Activated CD4-positive, CD25-positive, alpha-beta regulatory T cell treated with anti-CD3 and anti-CD28 coated beads, Interleukin-2, amount 50 U/mL, for 72 hours (primary cell): Measurements from ENCODE around the gene EDAR.

Experiments used
- DNase-seq: peaks from one replicate; pipeline ENCODE4 v3.0.0; 2021

The EDAR gene

GRCh38 chr2:108906403-108907077 is 82.5 kb downstream of the EDAR start:
- DNase-seq = no peak

DNA sequence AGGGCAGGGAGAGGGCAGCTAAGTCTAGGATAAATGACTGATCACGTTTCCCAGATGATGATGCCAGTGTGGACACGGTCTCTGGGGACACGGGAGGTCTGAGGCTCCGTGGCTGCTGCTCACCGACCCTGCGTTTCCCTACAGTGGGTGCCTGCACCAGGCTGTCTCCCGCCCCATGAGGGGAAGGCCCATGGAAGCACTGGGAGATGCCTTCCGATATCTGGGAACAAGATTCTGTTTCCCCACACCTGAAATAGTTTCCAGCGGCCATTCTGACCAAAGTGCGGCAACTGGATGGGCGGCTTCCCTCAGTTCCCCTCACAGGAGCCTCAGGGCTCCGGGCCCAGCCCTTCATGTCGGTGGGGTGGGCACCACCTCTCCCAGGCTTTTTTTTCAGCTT is 83.1 kb downstream of the EDAR start:
- DNase-seq = no peak

GRCh38 chr2:108905176-108905575 is 83.8 kb downstream of the EDAR start:
- DNase-seq = no peak

DNA sequence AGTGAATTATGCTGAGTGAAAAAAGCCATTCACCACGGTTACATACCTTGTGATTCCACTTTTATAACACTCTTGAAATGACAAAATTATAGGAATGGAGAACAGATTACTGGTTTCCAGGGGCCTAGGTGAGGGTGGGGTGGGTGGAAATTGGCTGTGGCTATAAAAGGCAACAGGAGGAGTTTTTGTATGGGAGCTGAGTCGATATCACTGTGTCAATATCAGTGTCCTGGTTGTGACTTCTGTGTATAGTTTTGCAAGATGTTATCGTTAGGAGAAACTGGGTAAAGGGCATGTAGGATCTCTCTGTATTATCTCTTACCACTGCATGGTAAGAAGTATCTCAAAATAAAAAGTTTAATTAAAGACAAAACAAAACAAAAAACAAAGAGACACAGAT is 84.3 kb downstream of the EDAR start:
- DNase-seq = no peak

- DNase-seq = no peak
Measured at GRCh38 chr2:108898315-108899082, 90.5 kb downstream of the EDAR start.

- no peak for DNase-seq
Measured at GRCh38 chr2:108896741-108897140, 92.3 kb downstream of the EDAR start.

DNA sequence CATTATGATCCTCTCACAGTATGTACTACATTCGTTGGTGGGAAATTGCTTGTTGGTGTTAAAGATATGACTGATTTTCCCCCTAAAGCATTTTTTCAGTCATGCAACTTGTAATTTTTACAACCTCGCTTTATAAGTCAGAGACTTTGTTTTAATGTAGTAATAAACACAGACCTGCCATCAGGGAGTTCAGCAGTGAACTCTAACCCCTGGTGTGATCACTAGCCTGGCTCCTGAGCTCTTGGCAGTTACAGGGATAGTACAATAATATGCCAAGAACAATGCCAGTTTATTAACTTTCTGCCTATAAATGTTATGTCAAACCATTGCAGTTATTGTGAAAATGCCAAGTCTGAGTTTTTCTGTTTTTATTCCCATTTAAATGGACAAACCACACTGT is 93.8 kb downstream of the EDAR start:
- no peak for DNase-seq

- DNase-seq = no peak
Measured at GRCh38 chr2:108894766-108895165, 94.3 kb downstream of the EDAR start.

GRCh38 chr2:108893277-108893676 is 95.7 kb downstream of the EDAR start:
- no peak for DNase-seq

DNA sequence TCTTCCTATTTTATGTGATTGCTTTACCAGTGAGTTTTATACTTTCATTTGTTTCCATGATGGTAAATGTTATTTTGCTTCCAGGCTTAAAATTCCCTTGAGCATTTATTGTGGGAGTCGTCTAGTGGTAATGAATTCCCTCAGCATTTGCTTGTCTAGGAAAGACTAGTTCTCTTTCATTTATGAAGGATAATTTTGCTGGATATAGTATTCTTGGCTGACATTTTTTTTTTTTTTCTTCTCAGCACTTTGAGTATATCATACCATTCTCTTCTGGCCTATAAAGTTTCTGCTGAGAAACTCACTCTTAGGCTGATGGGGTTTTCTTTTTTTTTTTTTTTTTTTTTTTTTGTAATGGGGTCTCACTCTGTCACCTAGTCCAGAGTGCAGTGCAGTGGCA is 99.1 kb downstream of the EDAR start:
- DNase-seq = no peak

- no peak for DNase-seq
Measured at GRCh38 chr2:108884619-108885018, 104.4 kb downstream of the EDAR start.

GRCh38 chr2:108878276-108878675 is 110.7 kb downstream of the EDAR start:
- DNase-seq = no peak

DNA sequence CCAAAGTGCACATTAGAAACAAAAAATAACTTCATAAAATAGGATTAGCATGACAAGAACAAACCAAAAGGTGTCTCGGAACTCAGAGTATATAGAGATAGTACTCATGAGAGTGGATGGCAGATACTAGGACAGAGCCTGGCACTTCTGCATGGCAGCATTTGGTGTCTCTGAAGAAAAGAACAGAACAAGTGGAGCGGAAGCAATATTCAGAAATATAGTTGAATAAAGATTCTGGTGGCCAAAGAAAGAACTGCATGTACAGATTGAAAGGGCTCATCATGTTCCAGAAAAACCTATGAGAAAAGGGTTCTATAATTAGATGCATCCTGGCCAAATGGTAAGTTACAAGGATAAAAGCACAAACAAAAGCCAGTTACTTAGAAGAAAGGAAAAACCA is 111.5 kb downstream of the EDAR start:
- no peak for DNase-seq

DNA sequence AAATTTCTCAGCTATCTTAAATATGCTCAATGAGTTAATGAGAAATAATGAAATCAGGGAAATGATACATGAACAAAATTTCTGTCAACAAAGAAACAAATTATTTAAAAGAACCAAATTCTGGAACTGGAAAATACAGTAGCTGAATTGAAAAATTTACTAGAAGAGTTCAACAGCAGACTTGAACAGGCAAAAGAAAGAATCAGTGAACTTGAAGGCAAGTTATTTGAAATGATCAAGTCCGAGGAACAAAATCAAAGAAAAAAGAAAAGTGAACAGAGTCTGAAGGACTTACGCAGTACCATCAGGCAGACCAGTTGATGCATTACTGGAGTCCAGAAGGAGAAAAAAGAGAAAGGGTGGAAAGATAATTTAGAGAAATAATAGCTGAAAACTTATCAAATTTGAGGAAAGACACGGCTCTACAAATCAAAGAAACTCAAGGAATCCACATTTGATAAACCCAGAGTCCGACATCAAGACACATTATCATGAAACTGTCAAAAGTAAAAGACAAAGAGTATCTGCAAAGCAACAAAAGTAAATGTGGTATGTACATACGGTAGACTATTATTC is 118.9 kb downstream of the EDAR start:
- no peak for DNase-seq

GRCh38 chr2:108869542-108869941 is 119.5 kb downstream of the EDAR start:
- DNase-seq = no peak

DNA sequence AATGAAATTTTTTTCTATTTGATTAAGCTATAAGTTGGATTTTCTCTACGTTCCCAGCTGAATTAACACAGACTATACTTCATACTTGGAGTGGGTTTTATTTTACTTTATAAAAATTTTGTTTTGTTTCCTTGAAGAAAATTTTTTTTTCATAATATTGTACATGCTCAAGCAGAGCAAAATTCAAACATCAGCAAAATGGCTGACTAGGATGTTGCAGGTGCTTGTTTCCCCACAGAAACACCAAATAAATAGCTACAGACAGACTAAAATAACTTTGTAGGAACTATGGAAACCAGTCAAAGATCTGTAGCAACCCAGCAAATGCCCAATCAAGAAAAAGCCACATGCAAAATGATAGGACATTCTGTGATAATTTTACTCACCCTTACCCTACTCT is 120.1 kb downstream of the EDAR start:
- DNase-seq = no peak

- no peak for DNase-seq
Measured at GRCh38 chr2:108866041-108866440, 123.0 kb downstream of the EDAR start.

- no peak for DNase-seq
Measured at GRCh38 chr2:108858894-108859293, 130.1 kb downstream of the EDAR start.

GRCh38 chr2:108855194-108855593 is 133.8 kb downstream of the EDAR start:
- DNase-seq = no peak

DNA sequence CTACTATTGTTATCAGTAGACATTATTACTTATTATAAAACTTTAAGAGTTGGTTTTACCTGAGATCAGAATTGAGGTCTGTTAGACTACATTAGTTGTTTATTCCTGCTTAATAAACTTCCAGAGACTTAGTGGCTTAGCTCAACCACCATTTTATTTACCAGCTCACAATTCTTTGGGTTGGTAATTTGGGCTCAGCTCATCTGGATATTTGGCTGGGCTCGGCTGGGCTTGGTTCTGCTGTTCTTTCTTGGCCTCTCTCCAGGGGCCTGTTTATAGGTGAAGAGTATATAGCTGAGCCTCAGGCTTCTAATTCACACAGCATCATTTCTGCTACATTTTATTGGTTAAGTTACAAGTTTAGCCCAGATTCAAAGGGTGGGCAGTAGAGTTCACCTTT is 134.5 kb downstream of the EDAR start:
- DNase-seq = no peak

- DNase-seq = no peak
Measured at GRCh38 chr2:108853421-108853820, 135.6 kb downstream of the EDAR start.

- DNase-seq = no peak
Measured at GRCh38 chr2:108852375-108852774, 136.6 kb downstream of the EDAR start.

- no peak for DNase-seq
Measured at GRCh38 chr2:108847000-108847399, 142.0 kb downstream of the EDAR start.

DNA sequence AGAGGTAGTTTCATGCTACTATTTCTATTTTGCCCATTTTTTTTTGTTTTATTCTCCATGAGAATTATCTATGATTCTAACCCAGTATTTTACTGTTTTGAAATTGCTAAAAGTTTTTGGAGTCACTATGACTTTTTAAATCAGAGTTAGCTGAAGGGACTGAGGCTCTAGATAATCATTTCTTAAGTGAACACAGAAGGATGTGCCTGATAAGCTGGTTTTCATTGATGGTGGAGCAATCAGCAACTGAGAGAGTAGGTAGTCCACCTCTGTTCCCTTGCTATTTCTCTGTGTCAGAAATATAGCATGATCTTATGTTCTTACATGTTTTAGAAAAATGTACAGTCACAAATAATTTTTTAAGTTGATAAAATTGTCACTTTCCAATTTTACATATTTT is 143.1 kb downstream of the EDAR start:
- no peak for DNase-seq
